ENCODE data around the gene CDH13. TPM values are rescaled to one million over a fixed set of nuclear protein-coding genes. Genes with fewer than 3 reads are reported as not detected.

The CDH13 gene
- polyA plus RNA-seq, 1 donor from 2014 or later = 3.2 TPM

DNA sequence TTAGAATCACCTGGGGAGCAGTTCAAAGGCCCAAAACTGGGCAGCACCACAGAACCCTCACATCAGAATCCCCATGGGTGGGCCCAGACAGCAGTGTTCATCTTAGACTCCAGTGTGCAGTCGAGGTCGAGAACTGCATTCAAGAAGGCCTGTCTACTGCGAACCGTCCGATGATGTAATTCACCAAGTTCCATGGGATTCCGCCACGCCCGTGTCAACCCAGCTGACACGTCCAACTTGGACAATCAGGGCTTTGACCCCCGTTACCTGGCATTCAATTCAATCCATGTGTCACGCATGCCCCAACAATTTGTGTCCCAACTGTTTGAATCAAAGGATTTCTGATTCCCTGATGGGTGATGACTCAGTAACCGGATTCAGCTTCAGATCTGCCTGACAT, 1190.3 kb downstream of the CDH13 start:
- Histone ChIP-seq H4K20me1 (ENCODE audit: insufficient read depth) (no peaks in the 10 kb centered on the region), H3F3A (ENCODE audit: insufficient read depth, low read length, poor library complexity, severe bottlenecking) (no peaks in the 10 kb centered on the region), H3K9me3 (ENCODE audit: low read length) (no peaks in the 10 kb centered on the region), H3K27me3 (ENCODE audit: insufficient read depth, low read depth, low read length) (no peaks in the 10 kb centered on the region), H3K9me2 (ENCODE audit: insufficient read depth, low read length) (no peaks in the 10 kb centered on the region), H3K36me3 (ENCODE audit: insufficient read depth, low read length) (no peaks in the 10 kb centered on the region), H2AFZ (ENCODE audit: low read depth, low read length) (no peak overlapping the region), H3K27ac (ENCODE audit: low read length) (no peak overlapping the region), H3K4me2 (ENCODE audit: low read length) (no peak overlapping the region), H3K9ac (ENCODE audit: low read length) (no peak overlapping the region), H3K79me2 (replicated peaks; ENCODE audit: insufficient read depth, low read length) (no peaks in the 10 kb centered on the region), H3K4me3 (ENCODE audit: low read length) (no peak overlapping the region)
- TF ChIP-seq MXI1 (conservative IDR thresholded peaks at IDR 0.05; ENCODE audit: poor library complexity, severe bottlenecking) = no peak
- no peak for TF ChIP-seq EP300 (conservative IDR thresholded peaks at IDR 0.05; ENCODE audit: poor library complexity, severe bottlenecking)
- no peak for TF ChIP-seq RAD21 (conservative IDR thresholded peaks at IDR 0.05)

- no peak overlapping the region for H2AFZ ChIP-seq (ENCODE audit: low read depth, low read length)
- H3K36me3 ChIP-seq (ENCODE audit: insufficient read depth, low read length) = no peaks in the 10 kb centered on the region
- no peak overlapping the region for H3K4me3 ChIP-seq (ENCODE audit: low read length)
- no peaks in the 10 kb centered on the region for H3K27me3 ChIP-seq (ENCODE audit: insufficient read depth, low read depth, low read length)
- no peaks in the 10 kb centered on the region for H3F3A ChIP-seq (ENCODE audit: insufficient read depth, low read length, poor library complexity, severe bottlenecking)
- no peaks in the 10 kb centered on the region for H3K9me2 ChIP-seq (ENCODE audit: insufficient read depth, low read length)
- no peak overlapping the region for H3K9ac ChIP-seq (ENCODE audit: low read length)
- no peaks in the 10 kb centered on the region for H3K79me2 ChIP-seq (replicated peaks; ENCODE audit: insufficient read depth, low read length)
- TF ChIP-seq SMC3 (conservative IDR thresholded peaks at IDR 0.05; ENCODE audit: poor library complexity) (no peak), MXI1 (conservative IDR thresholded peaks at IDR 0.05; ENCODE audit: poor library complexity, severe bottlenecking) (no peak), EP300 (conservative IDR thresholded peaks at IDR 0.05; ENCODE audit: poor library complexity, severe bottlenecking) (no peak), EZH2 (IDR thresholded peaks at IDR 0.05; ENCODE audit: borderline replicate concordance, insufficient read depth, low read length, poor library complexity, severe bottlenecking) (no peak), TAF1 (IDR thresholded peaks at IDR 0.05; ENCODE audit: low read depth) (no peak), POLR2AphosphoS5 (IDR thresholded peaks at IDR 0.05) (no peak), RAD21 (conservative IDR thresholded peaks at IDR 0.05) (no peak)
- TF ChIP-seq, protein P1, sequence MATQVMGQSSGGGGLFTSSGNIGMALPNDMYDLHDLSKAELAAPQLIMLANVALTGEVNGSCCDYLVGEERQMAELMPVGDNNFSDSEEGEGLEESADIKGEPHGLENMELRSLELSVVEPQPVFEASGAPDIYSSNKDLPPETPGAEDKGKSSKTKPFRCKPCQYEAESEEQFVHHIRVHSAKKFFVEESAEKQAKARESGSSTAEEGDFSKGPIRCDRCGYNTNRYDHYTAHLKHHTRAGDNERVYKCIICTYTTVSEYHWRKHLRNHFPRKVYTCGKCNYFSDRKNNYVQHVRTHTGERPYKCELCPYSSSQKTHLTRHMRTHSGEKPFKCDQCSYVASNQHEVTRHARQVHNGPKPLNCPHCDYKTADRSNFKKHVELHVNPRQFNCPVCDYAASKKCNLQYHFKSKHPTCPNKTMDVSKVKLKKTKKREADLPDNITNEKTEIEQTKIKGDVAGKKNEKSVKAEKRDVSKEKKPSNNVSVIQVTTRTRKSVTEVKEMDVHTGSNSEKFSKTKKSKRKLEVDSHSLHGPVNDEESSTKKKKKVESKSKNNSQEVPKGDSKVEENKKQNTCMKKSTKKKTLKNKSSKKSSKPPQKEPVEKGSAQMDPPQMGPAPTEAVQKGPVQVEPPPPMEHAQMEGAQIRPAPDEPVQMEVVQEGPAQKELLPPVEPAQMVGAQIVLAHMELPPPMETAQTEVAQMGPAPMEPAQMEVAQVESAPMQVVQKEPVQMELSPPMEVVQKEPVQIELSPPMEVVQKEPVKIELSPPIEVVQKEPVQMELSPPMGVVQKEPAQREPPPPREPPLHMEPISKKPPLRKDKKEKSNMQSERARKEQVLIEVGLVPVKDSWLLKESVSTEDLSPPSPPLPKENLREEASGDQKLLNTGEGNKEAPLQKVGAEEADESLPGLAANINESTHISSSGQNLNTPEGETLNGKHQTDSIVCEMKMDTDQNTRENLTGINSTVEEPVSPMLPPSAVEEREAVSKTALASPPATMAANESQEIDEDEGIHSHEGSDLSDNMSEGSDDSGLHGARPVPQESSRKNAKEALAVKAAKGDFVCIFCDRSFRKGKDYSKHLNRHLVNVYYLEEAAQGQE (IDR thresholded peaks at IDR 0.05; ENCODE audit: borderline replicate concordance) = no peak
- TF ChIP-seq, protein P2, sequence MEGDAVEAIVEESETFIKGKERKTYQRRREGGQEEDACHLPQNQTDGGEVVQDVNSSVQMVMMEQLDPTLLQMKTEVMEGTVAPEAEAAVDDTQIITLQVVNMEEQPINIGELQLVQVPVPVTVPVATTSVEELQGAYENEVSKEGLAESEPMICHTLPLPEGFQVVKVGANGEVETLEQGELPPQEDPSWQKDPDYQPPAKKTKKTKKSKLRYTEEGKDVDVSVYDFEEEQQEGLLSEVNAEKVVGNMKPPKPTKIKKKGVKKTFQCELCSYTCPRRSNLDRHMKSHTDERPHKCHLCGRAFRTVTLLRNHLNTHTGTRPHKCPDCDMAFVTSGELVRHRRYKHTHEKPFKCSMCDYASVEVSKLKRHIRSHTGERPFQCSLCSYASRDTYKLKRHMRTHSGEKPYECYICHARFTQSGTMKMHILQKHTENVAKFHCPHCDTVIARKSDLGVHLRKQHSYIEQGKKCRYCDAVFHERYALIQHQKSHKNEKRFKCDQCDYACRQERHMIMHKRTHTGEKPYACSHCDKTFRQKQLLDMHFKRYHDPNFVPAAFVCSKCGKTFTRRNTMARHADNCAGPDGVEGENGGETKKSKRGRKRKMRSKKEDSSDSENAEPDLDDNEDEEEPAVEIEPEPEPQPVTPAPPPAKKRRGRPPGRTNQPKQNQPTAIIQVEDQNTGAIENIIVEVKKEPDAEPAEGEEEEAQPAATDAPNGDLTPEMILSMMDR (IDR thresholded peaks at IDR 0.05; ENCODE audit: poor library complexity, severe bottlenecking) = no peak
- no peak overlapping the region for H3K4me2 ChIP-seq (ENCODE audit: low read length)
- H3K9me3 ChIP-seq (ENCODE audit: low read length) = no peaks in the 10 kb centered on the region
- H3K27ac ChIP-seq (ENCODE audit: low read length) = no peak overlapping the region
- no peaks in the 10 kb centered on the region for H4K20me1 ChIP-seq (ENCODE audit: insufficient read depth)
These were observed 1191.5 kb downstream of the CDH13 start for GRCh38 chr16:83818276-83818675.

DNA sequence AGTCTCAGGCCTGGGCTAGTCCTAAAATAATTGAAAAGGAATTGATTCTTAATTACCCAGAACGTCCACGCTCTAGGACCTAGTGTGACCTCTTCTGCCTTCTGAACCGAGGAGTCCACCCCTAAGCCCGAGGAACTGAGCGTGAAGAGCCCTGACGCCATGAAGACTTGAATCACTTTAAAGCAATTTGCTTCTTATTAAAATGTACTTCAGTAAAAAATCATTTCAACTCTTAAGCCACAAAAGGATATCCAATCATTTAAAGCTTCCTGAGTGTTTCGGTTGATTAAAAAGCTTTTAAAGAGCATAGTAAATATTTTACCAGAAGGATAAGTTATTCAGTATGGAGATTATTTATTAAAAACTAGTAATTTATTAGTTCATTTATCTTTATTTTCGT, 1192.6 kb downstream of the CDH13 start:
- Histone ChIP-seq H3K27me3 (ENCODE audit: insufficient read depth, low read depth, low read length) (no peaks in the 10 kb centered on the region), H3K79me2 (replicated peaks; ENCODE audit: insufficient read depth, low read length) (no peaks in the 10 kb centered on the region), H3K4me2 (ENCODE audit: low read length) (no peak overlapping the region), H3K4me3 (ENCODE audit: low read length) (no peak overlapping the region), H2AFZ (ENCODE audit: low read depth, low read length) (no peak overlapping the region), H4K20me1 (ENCODE audit: insufficient read depth) (no peaks in the 10 kb centered on the region), H3F3A (ENCODE audit: insufficient read depth, low read length, poor library complexity, severe bottlenecking) (no peaks in the 10 kb centered on the region), H3K9ac (ENCODE audit: low read length) (no peak overlapping the region), H3K9me3 (ENCODE audit: low read length) (no peaks in the 10 kb centered on the region), H3K36me3 (ENCODE audit: insufficient read depth, low read length) (no peaks in the 10 kb centered on the region), H3K9me2 (ENCODE audit: insufficient read depth, low read length) (no peaks in the 10 kb centered on the region), H3K27ac (ENCODE audit: low read length) (no peak overlapping the region)
- no peak for TF ChIP-seq TAF1 (IDR thresholded peaks at IDR 0.05; ENCODE audit: low read depth)
- TF ChIP-seq SMC3 (conservative IDR thresholded peaks at IDR 0.05; ENCODE audit: poor library complexity) = no peak
- TF ChIP-seq EP300 (conservative IDR thresholded peaks at IDR 0.05; ENCODE audit: poor library complexity, severe bottlenecking) = no peak
- TF ChIP-seq EZH2 (IDR thresholded peaks at IDR 0.05; ENCODE audit: borderline replicate concordance, insufficient read depth, low read length, poor library complexity, severe bottlenecking) = no peak
- TF ChIP-seq, protein P2 (IDR thresholded peaks at IDR 0.05; ENCODE audit: poor library complexity, severe bottlenecking) = no peak
- no peak for TF ChIP-seq RAD21 (conservative IDR thresholded peaks at IDR 0.05)
- no peak for TF ChIP-seq POLR2AphosphoS5 (IDR thresholded peaks at IDR 0.05)
- TF ChIP-seq, protein P1 (IDR thresholded peaks at IDR 0.05; ENCODE audit: borderline replicate concordance) = no peak
- TF ChIP-seq MXI1 (conservative IDR thresholded peaks at IDR 0.05; ENCODE audit: poor library complexity, severe bottlenecking) = no peak

Data from neural cell (in vitro differentiated cells).